Esophagus squamous epithelium (tissue), 4 donors: ENCODE measurements around the gene KISS1.

Experiments used
- CTCF ChIP-seq, 6 experiments: fragments of 450-650 bp in 4 of 6; fragments of 200-600 bp in 2 of 6; sonication (generic) in 2 of 6; IDR thresholded peaks; one replicate each; pipeline ENCODE4 v1.5.1; 2016 to 2019; ENCODE audit warnings: antibody characterized with exemption in 6 of 6, mild to moderate bottlenecking in 4 of 6, moderate library complexity in 4 of 6
- POLR2A ChIP-seq, 4 donors: fragments of 450-650 bp; IDR thresholded peaks; one replicate each; pipeline ENCODE4 v1.6.1; 2017; ENCODE audit warnings: antibody characterized with exemption in 4 of 4, mild to moderate bottlenecking in 4 of 4, moderate library complexity in 3 of 4

DNA sequence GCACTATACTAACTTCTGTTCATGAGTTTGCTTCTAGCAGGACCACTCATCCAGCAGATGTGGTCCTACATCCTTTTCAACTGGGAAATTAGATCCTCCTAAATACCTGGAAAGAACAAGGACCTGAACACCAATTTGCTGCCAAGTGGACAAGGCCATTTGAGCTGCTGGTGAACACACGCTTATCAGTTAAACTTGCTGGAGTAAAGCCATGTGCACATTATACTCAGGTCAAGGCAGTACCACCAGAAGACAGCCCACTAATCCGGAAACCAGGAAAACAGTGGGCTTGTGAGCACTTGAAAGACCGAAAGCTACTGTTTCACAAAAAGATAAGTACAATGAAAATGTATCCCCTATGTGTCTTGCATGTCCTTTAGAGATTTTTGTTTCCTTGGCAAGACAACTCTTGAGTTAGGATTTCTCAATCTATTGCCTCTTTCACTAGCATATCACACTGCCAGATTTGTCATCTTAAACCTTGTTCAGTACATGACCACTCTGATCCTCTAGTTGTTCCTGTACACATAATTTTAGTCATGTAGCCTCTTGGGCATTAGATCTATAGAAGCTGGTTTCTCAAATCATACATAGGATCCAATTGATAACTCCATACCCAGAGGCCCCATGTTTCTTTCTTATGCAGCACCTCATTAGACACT lies 25.7 kb downstream of the KISS1 start:
- TF ChIP-seq POLR2A (IDR thresholded peaks at IDR 0.05) (no peak), CTCF (IDR thresholded peaks at IDR 0.05) (no peak)
